WTC11 (cell line): ENCODE results near the gene CHPF.

Experiments used
- CBFB ChIP-seq: sonication (generic); formaldehyde crosslinking; IDR thresholded peaks from 2 replicates; pipeline ENCODE4 v1.8.1; 2022; ENCODE audit warnings: mild to moderate bottlenecking, low read depth, missing genetic modification reagents
- CTCF ChIP-seq: fragments of 200-600 bp; IDR thresholded peaks from 2 replicates; pipeline ENCODE4 v1.8.0; 2022; ENCODE audit warnings: antibody characterized with exemption
- E2F5 ChIP-seq: sonication (generic); formaldehyde crosslinking; IDR thresholded peaks from 2 replicates; pipeline ENCODE4 v1.8.1; 2022; ENCODE audit warnings: mild to moderate bottlenecking, moderate library complexity, missing genetic modification reagents

- TF ChIP-seq E2F5 (CRISPR knock-in tag) (no peak), CTCF (peak; percentile 88), CBFB (no peak)
Observed at GRCh38 chr2:219530048-219530963, 13.3 kb downstream of the CHPF start.
